ENCODE data around the gene GDF3.
"Not testable (repeated sequence)": the region's sequence is repeated elsewhere in the genome, so short reads cannot be mapped to it uniquely, and the experiment has no call there.

GRCh38 chr12:7640123-7640995, 55.2 kb downstream of the GDF3 start:
- TF ChIP-seq SUZ12 (IDR thresholded peaks at IDR 0.05; ENCODE audit: extremely low read depth, insufficient read depth, insufficient read length); YY1 (IDR thresholded peaks at IDR 0.05; ENCODE audit: insufficient read depth, insufficient read length): not testable (repeated sequence)
